ENCODE data around the gene HOXC4. TPM values are rescaled to one million over a fixed set of nuclear protein-coding genes. Genes with fewer than 3 reads are reported as not detected.

The HOXC4 gene
- total RNA-seq, 5 donors from 2014 or later (not counting 1 experiment from before 2014, with no cell fraction given): 0.36 to 1.4 (median 0.61) TPM

DNA sequence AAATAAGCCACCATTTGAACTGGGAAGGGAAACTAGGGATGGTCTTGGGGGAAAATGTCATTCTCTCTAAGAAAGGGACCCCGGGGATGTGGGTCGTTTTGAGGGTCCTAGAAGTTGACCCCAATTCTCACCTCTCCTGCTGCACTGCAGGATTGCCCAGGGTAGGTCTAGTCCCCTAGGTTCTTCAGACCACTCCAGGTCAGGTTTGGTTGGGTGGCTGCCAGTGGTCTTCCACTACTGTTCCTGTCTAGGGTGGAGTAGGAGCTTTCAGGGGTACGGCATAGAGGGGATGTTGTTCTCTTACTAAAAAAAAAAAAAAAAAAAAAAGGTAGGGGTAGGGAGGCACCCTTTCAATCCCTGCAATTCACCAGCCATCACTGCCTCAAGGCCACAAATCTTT is 37.6 kb upstream of the HOXC4 start:
- H3K27ac ChIP-seq (ENCODE audit: low read length): no peak overlapping the region
- no peaks in the 10 kb centered on the region for H3K36me3 Mint-ChIP-seq
- no CpG with 5 or more reads among the region's 3 CpGs for WGBS (ENCODE audit: insufficient coverage)
- CTCF ChIA-PET: interaction anchor here (0.6 to 2.3 kb wide), 3 partner anchors 174 to 309 kb away, joined by 3 to 9 read pairs (median 3); partner anchors contain the start of genes COPZ1 (in 1 of the 2) and SMUG1 (in 1 of the 2)
- POLR2A ChIA-PET: interaction anchor here in 1 of 2 donors (0.6 to 0.7 kb wide), 2 partner anchors 198 to 267 kb away, joined by 4 to 6 read pairs; no protein-coding TSS in a partner anchor
- no peak overlapping the region for H3K4me3 ChIP-seq (ENCODE audit: control insufficient read depth in 1 of 2, extremely low read depth in 1 of 2, low read length in 1 of 2)
- peaks cover 15 to 93% of the 10 kb centered on the region in 2 experiments for H3K27me3 ChIP-seq (replicated peaks in 1 of 2; ENCODE audit: control insufficient read depth in 2 of 2, extremely low read depth in 1 of 2, insufficient read depth in 2 of 2, low read length in 1 of 2)
- DNase-seq (no peak), ATAC-seq (replicated peaks in 1 of 4) (no peak)
- H3K27ac Mint-ChIP-seq: no peak overlapping the region
- peaks cover 5 to 44% of the 10 kb centered on the region in 2 experiments for H3K4me1 ChIP-seq (ENCODE audit: control insufficient read depth in 1 of 2, extremely low read depth in 1 of 2, insufficient read depth in 2 of 2, low read length in 2 of 2)
- H3K9me3 ChIP-seq: no peaks in the 10 kb centered on the region
- no peaks in the 10 kb centered on the region for H3K9me3 Mint-ChIP-seq
- no peaks in the 10 kb centered on the region for H3K36me3 ChIP-seq (ENCODE audit: control insufficient read depth in 2 of 2, extremely low read depth in 1 of 2, insufficient read depth in 1 of 2, low read length in 1 of 2)
- H3K4me1 Mint-ChIP-seq: peaks cover 27 to 40% (median 33%) of the 10 kb centered on the region in 3 donors
- no peak overlapping the region for H3K4me3 Mint-ChIP-seq
- peaks cover 57 to 86% of the 10 kb centered on the region in 2 donors for H3K27me3 Mint-ChIP-seq

DNA sequence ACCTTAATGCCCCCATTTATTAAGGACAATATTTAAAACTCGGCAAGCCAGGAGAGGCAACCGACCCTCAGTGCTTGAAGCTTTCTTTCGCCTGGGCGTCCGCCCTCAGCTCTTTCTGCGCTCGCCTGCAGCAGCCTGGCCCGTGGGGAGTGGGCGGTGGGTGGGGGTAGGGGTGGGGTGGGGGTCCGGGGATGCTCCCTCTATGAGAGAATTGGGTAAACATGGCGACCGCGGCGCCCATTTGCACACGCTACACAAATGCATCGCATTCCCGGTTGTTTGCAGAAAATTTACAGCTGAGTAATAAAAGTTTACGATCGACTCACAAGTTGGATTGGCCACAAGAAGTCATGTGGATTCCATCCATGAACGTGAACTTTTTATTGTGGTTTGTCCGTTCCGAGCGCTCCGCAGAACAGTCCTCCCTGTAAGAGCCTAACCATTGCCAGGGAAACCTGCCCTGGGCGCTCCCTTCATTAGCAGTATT is 37.1 kb upstream of the HOXC4 start:
- no peak overlapping the region for H3K27ac Mint-ChIP-seq
- peaks cover 57 to 86% of the 10 kb centered on the region in 2 donors for H3K27me3 Mint-ChIP-seq
- H3K4me3 Mint-ChIP-seq: peak overlapping the region in 1 of 3 donors; percentile 79
- peaks cover 12 to 93% of the 10 kb centered on the region in 2 experiments for H3K27me3 ChIP-seq (replicated peaks in 1 of 2; ENCODE audit: control insufficient read depth in 2 of 2, extremely low read depth in 1 of 2, insufficient read depth in 2 of 2, low read length in 1 of 2)
- H3K4me3 ChIP-seq (ENCODE audit: control insufficient read depth in 1 of 2, extremely low read depth in 1 of 2, low read length in 1 of 2): no peak overlapping the region
- no peaks in the 10 kb centered on the region for H3K36me3 Mint-ChIP-seq
- DNase-seq: no peak
- no peaks in the 10 kb centered on the region for H3K36me3 ChIP-seq (ENCODE audit: control insufficient read depth in 2 of 2, extremely low read depth in 1 of 2, insufficient read depth in 1 of 2, low read length in 1 of 2)
- H3K27ac ChIP-seq (ENCODE audit: low read length): no peak overlapping the region
- H3K9me3 Mint-ChIP-seq: no peaks in the 10 kb centered on the region
- peaks cover 5 to 43% of the 10 kb centered on the region in 2 experiments for H3K4me1 ChIP-seq (ENCODE audit: control insufficient read depth in 1 of 2, extremely low read depth in 1 of 2, insufficient read depth in 2 of 2, low read length in 2 of 2)
- H3K9me3 ChIP-seq: no peaks in the 10 kb centered on the region
- peaks cover 22 to 35% (median 28%) of the 10 kb centered on the region in 3 donors for H3K4me1 Mint-ChIP-seq
- ChIA-PET CTCF (interaction anchor here (0.6 to 2.3 kb wide), 3 partner anchors 173 to 309 kb away, joined by 3 to 9 read pairs (median 3); partner anchors contain the start of genes COPZ1 (in 1 of the 2) and SMUG1 (in 1 of the 2)), POLR2A (interaction anchor here in 1 of 2 donors (0.6 to 0.7 kb wide), 2 partner anchors 197 to 266 kb away, joined by 4 to 6 read pairs; no protein-coding TSS in a partner anchor)
- WGBS (ENCODE audit: insufficient coverage): 0% methylated on average over 3 of the region's 25 CpGs
- ATAC-seq (replicated peaks in 1 of 4): no peak

DNA sequence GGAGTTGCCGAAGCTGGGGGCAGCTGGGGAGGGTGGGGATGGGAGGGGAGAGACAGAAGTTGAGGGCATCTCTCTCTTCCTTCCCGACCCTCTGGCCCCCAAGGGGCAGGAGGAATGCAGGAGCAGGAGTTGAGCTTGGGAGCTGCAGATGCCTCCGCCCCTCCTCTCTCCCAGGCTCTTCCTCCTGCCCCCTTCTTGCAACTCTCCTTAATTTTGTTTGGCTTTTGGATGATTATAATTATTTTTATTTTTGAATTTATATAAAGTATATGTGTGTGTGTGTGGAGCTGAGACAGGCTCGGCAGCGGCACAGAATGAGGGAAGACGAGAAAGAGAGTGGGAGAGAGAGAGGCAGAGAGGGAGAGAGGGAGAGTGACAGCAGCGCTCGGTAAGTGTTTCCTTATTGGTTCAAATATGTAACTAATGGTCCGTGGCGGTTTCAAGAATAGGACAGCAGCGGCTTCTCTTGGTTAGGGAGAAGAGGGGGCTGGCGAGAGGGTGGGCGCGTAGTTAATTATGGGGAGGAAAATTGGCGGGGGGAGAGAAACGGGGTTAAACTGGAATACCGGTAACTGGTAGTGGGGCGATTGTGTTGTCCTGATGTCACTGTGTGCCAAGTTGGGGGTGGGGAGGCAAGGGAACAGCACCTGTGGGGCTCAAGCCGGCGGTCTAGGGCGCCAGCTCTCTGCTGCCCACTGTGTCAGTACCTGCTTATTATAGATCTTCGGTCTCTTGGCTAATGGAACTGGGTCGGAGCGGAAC is 36.4 kb upstream of the HOXC4 start:
- 5% methylated on average over 21 of the region's 24 CpGs for WGBS (ENCODE audit: insufficient coverage)
- Histone ChIP-seq H3K27me3 (replicated peaks in 1 of 2; ENCODE audit: control insufficient read depth in 2 of 2, extremely low read depth in 1 of 2, insufficient read depth in 2 of 2, low read length in 1 of 2) (peaks cover 14 to 93% of the 10 kb centered on the region in 2 experiments), H3K36me3 (ENCODE audit: control insufficient read depth in 2 of 2, extremely low read depth in 1 of 2, insufficient read depth in 1 of 2, low read length in 1 of 2) (no peaks in the 10 kb centered on the region), H3K4me3 (ENCODE audit: control insufficient read depth in 1 of 2, extremely low read depth in 1 of 2, low read length in 1 of 2) (peak overlapping the region; percentile 42 to 60), H3K27ac (ENCODE audit: low read length) (no peak overlapping the region), H3K9me3 (no peaks in the 10 kb centered on the region), H3K4me1 (ENCODE audit: control insufficient read depth in 1 of 2, extremely low read depth in 1 of 2, insufficient read depth in 2 of 2, low read length in 2 of 2) (peaks cover 5 to 43% of the 10 kb centered on the region in 2 experiments)
- no peak overlapping the region for H3K27ac Mint-ChIP-seq
- no peaks in the 10 kb centered on the region for H3K36me3 Mint-ChIP-seq
- DNase-seq (no peak), ATAC-seq (replicated peaks in 1 of 4) (peak; percentile 25 to 46 (median 39))
- POLR2A ChIA-PET: interaction anchor here in 1 of 2 donors (0.7 kb wide), 1 partner anchor 1102 kb away, joined by 3 read pairs; no protein-coding TSS in a partner anchor
- H3K4me1 Mint-ChIP-seq: peaks cover 20 to 32% (median 27%) of the 10 kb centered on the region in 3 donors
- CTCF ChIA-PET: interaction anchor here (0.6 to 2.3 kb wide), 12 partner anchors 9 to 271 kb away, joined by 3 to 11 read pairs (median 4); partner anchors contain the start of gene SMUG1 (in 1 of the 2)
- peaks cover 55 to 86% of the 10 kb centered on the region in 2 donors for H3K27me3 Mint-ChIP-seq
- H3K9me3 Mint-ChIP-seq: no peaks in the 10 kb centered on the region
- peak overlapping the region; percentile 75 to 79 (median 79) for H3K4me3 Mint-ChIP-seq

GRCh38 chr12:54017878-54018467 is 35.7 kb upstream of the HOXC4 start:
- peaks cover 17 to 93% of the 10 kb centered on the region in 2 experiments for H3K27me3 ChIP-seq (replicated peaks in 1 of 2; ENCODE audit: control insufficient read depth in 2 of 2, extremely low read depth in 1 of 2, insufficient read depth in 2 of 2, low read length in 1 of 2)
- H3K4me1 Mint-ChIP-seq: peaks cover 20 to 32% (median 27%) of the 10 kb centered on the region in 3 donors
- H3K4me1 ChIP-seq (ENCODE audit: control insufficient read depth in 1 of 2, extremely low read depth in 1 of 2, insufficient read depth in 2 of 2, low read length in 2 of 2): peaks cover 5 to 43% of the 10 kb centered on the region in 2 experiments
- H3K4me3 ChIP-seq (ENCODE audit: control insufficient read depth in 1 of 2, extremely low read depth in 1 of 2, low read length in 1 of 2): peak overlapping the region; percentile 42 to 60
- H3K9me3 ChIP-seq: no peaks in the 10 kb centered on the region
- WGBS (ENCODE audit: insufficient coverage): 5% methylated on average over 12 of the region's 34 CpGs
- H3K9me3 Mint-ChIP-seq: no peaks in the 10 kb centered on the region
- H3K27me3 Mint-ChIP-seq: peaks cover 55 to 86% of the 10 kb centered on the region in 2 donors
- H3K27ac Mint-ChIP-seq: no peak overlapping the region
- no peaks in the 10 kb centered on the region for H3K36me3 ChIP-seq (ENCODE audit: control insufficient read depth in 2 of 2, extremely low read depth in 1 of 2, insufficient read depth in 1 of 2, low read length in 1 of 2)
- ChIA-PET POLR2A (no interaction called here), CTCF (interaction anchor here (0.6 to 2.3 kb wide), 13 partner anchors 9 to 272 kb away, joined by 3 to 11 read pairs (median 4); partner anchors contain the start of gene SMUG1 (in 1 of the 2))
- DNase-seq (peak; percentile 41 to 85 (median 68)), ATAC-seq (replicated peaks in 1 of 4) (peak; percentile 82 to 85 (median 84))
- peak overlapping the region; percentile 53 for H3K27ac ChIP-seq (ENCODE audit: low read length)
- no peaks in the 10 kb centered on the region for H3K36me3 Mint-ChIP-seq
- peak overlapping the region; percentile 75 to 79 (median 79) for H3K4me3 Mint-ChIP-seq

DNA sequence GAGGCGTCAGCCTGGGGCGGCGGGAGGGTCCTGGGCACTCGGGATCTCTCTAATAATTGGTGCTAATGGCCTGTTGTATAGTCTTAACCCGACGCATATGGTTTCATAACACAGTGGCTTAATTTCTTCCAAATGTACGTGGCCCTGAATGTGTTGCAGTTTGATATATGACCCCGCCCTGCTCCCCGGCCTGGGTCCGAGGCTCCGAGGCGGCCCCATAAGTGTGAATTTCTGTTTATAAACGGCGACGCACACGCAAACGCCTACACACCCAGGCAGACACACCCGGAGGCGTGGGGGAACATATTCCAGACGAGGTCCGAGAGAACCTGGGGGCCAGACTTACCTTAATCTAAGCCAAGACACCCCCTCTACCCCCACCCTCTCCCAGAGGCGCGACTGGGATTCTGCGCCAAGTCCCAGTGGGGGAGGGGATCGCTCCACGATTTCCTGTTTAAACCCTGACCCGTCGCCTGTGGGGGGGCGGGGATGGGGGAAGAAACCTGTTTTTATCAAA is 35.1 kb upstream of the HOXC4 start:
- ChIA-PET POLR2A (no interaction called here), CTCF (interaction anchor here in 1 of 2 donors (1.0 kb wide), 1 partner anchor 183 kb away, joined by 4 read pairs; no protein-coding TSS in a partner anchor)
- Mint-ChIP-seq H3K4me1 (peaks cover 20 to 32% (median 27%) of the 10 kb centered on the region in 3 donors), H3K27ac (no peak overlapping the region), H3K27me3 (peaks cover 56 to 86% of the 10 kb centered on the region in 2 donors), H3K9me3 (no peaks in the 10 kb centered on the region), H3K4me3 (peak overlapping the region in 1 of 3 donors; percentile 79), H3K36me3 (no peaks in the 10 kb centered on the region)
- WGBS (ENCODE audit: insufficient coverage): 61% methylated on average over 17 of the region's 29 CpGs
- Histone ChIP-seq H3K27me3 (replicated peaks in 1 of 2; ENCODE audit: control insufficient read depth in 2 of 2, extremely low read depth in 1 of 2, insufficient read depth in 2 of 2, low read length in 1 of 2) (peaks cover 17 to 91% of the 10 kb centered on the region in 2 experiments), H3K9me3 (no peaks in the 10 kb centered on the region), H3K27ac (ENCODE audit: low read length) (peak overlapping the region; percentile 53), H3K4me1 (ENCODE audit: control insufficient read depth in 1 of 2, extremely low read depth in 1 of 2, insufficient read depth in 2 of 2, low read length in 2 of 2) (peaks cover 5 to 43% of the 10 kb centered on the region in 2 experiments), H3K36me3 (ENCODE audit: control insufficient read depth in 2 of 2, extremely low read depth in 1 of 2, insufficient read depth in 1 of 2, low read length in 1 of 2) (no peaks in the 10 kb centered on the region), H3K4me3 (ENCODE audit: control insufficient read depth in 1 of 2, extremely low read depth in 1 of 2, low read length in 1 of 2) (peak overlapping the region; percentile 42 to 60)
- DNase-seq: no peak
- no peak for ATAC-seq (replicated peaks in 1 of 4)

All from T-cell (primary cell).